NCI-H82 treated with DMSO at 0.1 percent for 48 hours (cell line): Measurements from ENCODE around the gene DNAJC3.
A peak's percentile ranks its signal among the peaks of the same experiment; 100 is the strongest.
"Not testable (repeated sequence)": the region's sequence is repeated elsewhere in the genome, so short reads cannot be mapped to it uniquely, and the experiment has no call there.

ENCODE experiments used
- DNase-seq: peaks from one replicate; lab custom pipeline; 2025; ENCODE audit not compliant: unreplicated experiment; lab: John Stamatoyannopoulos, UW

DNAJC3 gene

GRCh38 chr13:95667235-95667634, 9.7 kb upstream of the DNAJC3 start:
- not testable (repeated sequence) for DNase-seq

- no peak for DNase-seq
Measured at GRCh38 chr13:95671597-95671996, 5.3 kb upstream of the DNAJC3 start.

- peak; percentile 77 for DNase-seq
Measured at GRCh38 chr13:95676105-95676761, 706 bp upstream of the DNAJC3 start.

GRCh38 chr13:95677564-95678266, 776 bp downstream of the DNAJC3 start:
- DNase-seq, result no peak

- DNase-seq, result no peak
Measured at GRCh38 chr13:95678967-95679366, 2.0 kb downstream of the DNAJC3 start.

- no peak for DNase-seq
Measured at GRCh38 chr13:95679722-95680121, 2.8 kb downstream of the DNAJC3 start.

GRCh38 chr13:95684418-95684817, 7.5 kb downstream of the DNAJC3 start:
- DNase-seq, result no peak

GRCh38 chr13:95684960-95685359, 8.0 kb downstream of the DNAJC3 start:
- DNase-seq, result not testable (repeated sequence)

- DNase-seq, result no peak
Measured at GRCh38 chr13:95689582-95689926, 12.6 kb downstream of the DNAJC3 start.

GRCh38 chr13:95690986-95691385, 14.0 kb downstream of the DNAJC3 start:
- DNase-seq, result not testable (repeated sequence)

GRCh38 chr13:95697052-95697680, 20.2 kb downstream of the DNAJC3 start:
- DNase-seq, result no peak

- no peak for DNase-seq
Measured at GRCh38 chr13:95698047-95698749, 21.3 kb downstream of the DNAJC3 start.

GRCh38 chr13:95703576-95703975, 26.6 kb downstream of the DNAJC3 start:
- DNase-seq, result no peak

- no peak for DNase-seq
Measured at GRCh38 chr13:95704510-95704909, 27.6 kb downstream of the DNAJC3 start.

GRCh38 chr13:95706356-95706755, 29.4 kb downstream of the DNAJC3 start:
- no peak for DNase-seq

GRCh38 chr13:95707035-95707434, 30.1 kb downstream of the DNAJC3 start:
- DNase-seq, result no peak

- no peak for DNase-seq
Measured at GRCh38 chr13:95707442-95708390, 30.8 kb downstream of the DNAJC3 start.

- DNase-seq, result no peak
Measured at GRCh38 chr13:95708391-95708774, 31.4 kb downstream of the DNAJC3 start.

GRCh38 chr13:95708811-95709500, 32.0 kb downstream of the DNAJC3 start:
- no peak for DNase-seq

GRCh38 chr13:95710313-95710712, 33.4 kb downstream of the DNAJC3 start:
- DNase-seq, result no peak
